ACC112 (cell line): ENCODE results near the gene SCCPDH.

Source experiments
- H2AFZ ChIP-seq: fragments of 200-600 bp; sonication (generic); one replicate; pipeline ENCODE4 v1.6.0; 2017; ENCODE audit warnings: antibody characterized with exemption, low read length; ENCODE audit not compliant: unreplicated experiment
- H3K27ac ChIP-seq: fragments of 200-600 bp; sonication (generic); 2 replicates; pipeline ENCODE4 v1.5.1; 2014; ENCODE audit warnings: low read depth, mild to moderate bottlenecking, antibody characterized with exemption, low read length, moderate library complexity
- H3K27me3 ChIP-seq: fragments of 200-600 bp; sonication (generic); 2 replicates; pipeline ENCODE4 v1.6.1; 2014; ENCODE audit warnings: mild to moderate bottlenecking, antibody characterized with exemption, low read length, moderate library complexity, mixed read lengths; ENCODE audit not compliant: insufficient read depth
- H3K36me3 ChIP-seq: fragments of 200-600 bp; sonication (generic); 2 replicates; pipeline ENCODE4 v1.6.1; 2016; ENCODE audit warnings: mild to moderate bottlenecking, antibody characterized with exemption, low read length, moderate library complexity, mixed read lengths; ENCODE audit not compliant: insufficient read depth
- H3K4me1 ChIP-seq: fragments of 200-600 bp; sonication (generic); one replicate; pipeline ENCODE4 v1.6.1; 2016; ENCODE audit warnings: low read length, mixed read lengths; ENCODE audit not compliant: insufficient read depth, unreplicated experiment, control insufficient read depth
- H3K4me3 ChIP-seq: fragments of 200-600 bp; sonication (generic); 2 replicates; pipeline ENCODE4 v1.5.1; 2014; ENCODE audit warnings: mild to moderate bottlenecking, low read depth, low read length
- H3K79me2 ChIP-seq: fragments of 200-600 bp; sonication (generic); one replicate; pipeline ENCODE4 v1.6.0; 2016; ENCODE audit warnings: low read length; ENCODE audit not compliant: control insufficient read depth, unreplicated experiment, insufficient read depth

Gene SCCPDH

GRCh38 chr1:246771366-246771765, 47.2 kb downstream of the SCCPDH start:
- no peak overlapping the region for H2AFZ ChIP-seq
- H3K4me1 ChIP-seq = peaks cover 6% of the 10 kb centered on the region
- H3K36me3 ChIP-seq = peaks cover 15% of the 10 kb centered on the region
- H3K27me3 ChIP-seq = no peaks in the 10 kb centered on the region
- H3K79me2 ChIP-seq = no peaks in the 10 kb centered on the region
- H3K4me3 ChIP-seq = no peak overlapping the region
- H3K27ac ChIP-seq = no peak overlapping the region

- H3K36me3 ChIP-seq = peaks cover 15% of the 10 kb centered on the region
- H2AFZ ChIP-seq = no peak overlapping the region
- no peaks in the 10 kb centered on the region for H3K79me2 ChIP-seq
- H3K27me3 ChIP-seq = no peaks in the 10 kb centered on the region
- H3K4me3 ChIP-seq = no peak overlapping the region
- H3K27ac ChIP-seq = no peak overlapping the region
- peaks cover 6% of the 10 kb centered on the region for H3K4me1 ChIP-seq
Observed at GRCh38 chr1:246772686-246773085, 48.5 kb downstream of the SCCPDH start.

- Histone ChIP-seq H3K27me3 (no peaks in the 10 kb centered on the region), H3K4me3 (no peak overlapping the region), H3K36me3 (peaks cover 15% of the 10 kb centered on the region), H3K79me2 (no peaks in the 10 kb centered on the region), H3K4me1 (peaks cover 6% of the 10 kb centered on the region), H3K27ac (no peak overlapping the region), H2AFZ (no peak overlapping the region)
Observed at GRCh38 chr1:246773213-246773641, 49.0 kb downstream of the SCCPDH start.

GRCh38 chr1:246775531-246776385, 51.5 kb downstream of the SCCPDH start:
- H3K4me1 ChIP-seq = no peaks in the 10 kb centered on the region
- H3K27me3 ChIP-seq = no peaks in the 10 kb centered on the region
- no peaks in the 10 kb centered on the region for H3K79me2 ChIP-seq
- no peak overlapping the region for H3K4me3 ChIP-seq
- no peak overlapping the region for H3K27ac ChIP-seq
- H3K36me3 ChIP-seq = peaks cover 23% of the 10 kb centered on the region
- H2AFZ ChIP-seq = no peak overlapping the region

- H2AFZ ChIP-seq = no peak overlapping the region
- H3K36me3 ChIP-seq = peaks cover 22% of the 10 kb centered on the region
- H3K4me3 ChIP-seq = no peak overlapping the region
- no peaks in the 10 kb centered on the region for H3K27me3 ChIP-seq
- H3K79me2 ChIP-seq = no peaks in the 10 kb centered on the region
- H3K4me1 ChIP-seq = peaks cover 4% of the 10 kb centered on the region
- H3K27ac ChIP-seq = no peak overlapping the region
Observed at GRCh38 chr1:246776923-246777322, 52.7 kb downstream of the SCCPDH start.

GRCh38 chr1:246778663-246779062, 54.5 kb downstream of the SCCPDH start:
- Histone ChIP-seq H3K27me3 (no peaks in the 10 kb centered on the region), H3K36me3 (peaks cover 22% of the 10 kb centered on the region), H3K79me2 (no peaks in the 10 kb centered on the region), H3K4me3 (no peak overlapping the region), H3K27ac (no peak overlapping the region), H3K4me1 (peaks cover 13% of the 10 kb centered on the region), H2AFZ (no peak overlapping the region)

GRCh38 chr1:246779561-246780175, 55.5 kb downstream of the SCCPDH start:
- Histone ChIP-seq H3K36me3 (peaks cover 22% of the 10 kb centered on the region), H3K4me1 (peaks cover 16% of the 10 kb centered on the region), H3K27ac (no peak overlapping the region)

GRCh38 chr1:246780264-246780663, 56.1 kb downstream of the SCCPDH start:
- no peaks in the 10 kb centered on the region for H3K79me2 ChIP-seq
- peaks cover 16% of the 10 kb centered on the region for H3K36me3 ChIP-seq

More at GRCh38 chr1:246779561-246780175, 55.5 kb downstream of the SCCPDH start:
- Histone ChIP-seq H3K79me2 (no peaks in the 10 kb centered on the region), H3K27me3 (no peaks in the 10 kb centered on the region), H3K4me3 (no peak overlapping the region), H2AFZ (no peak overlapping the region)

GRCh38 chr1:246781212-246781611, 57.0 kb downstream of the SCCPDH start:
- Histone ChIP-seq H3K27ac (peak overlapping the region; percentile 67; the same call in 1 of the 2 replicates), H2AFZ (no peak overlapping the region), H3K4me3 (no peak overlapping the region), H3K4me1 (peaks cover 24% of the 10 kb centered on the region), H3K36me3 (peaks cover 15% of the 10 kb centered on the region), H3K27me3 (no peaks in the 10 kb centered on the region), H3K79me2 (no peaks in the 10 kb centered on the region)

More at GRCh38 chr1:246780264-246780663, 56.1 kb downstream of the SCCPDH start:
- Histone ChIP-seq H3K4me3 (no peak overlapping the region), H2AFZ (no peak overlapping the region), H3K27me3 (no peaks in the 10 kb centered on the region), H3K27ac (no peak overlapping the region), H3K4me1 (peaks cover 22% of the 10 kb centered on the region)

- Histone ChIP-seq H3K79me2 (no peaks in the 10 kb centered on the region), H3K4me1 (peaks cover 24% of the 10 kb centered on the region), H3K36me3 (peaks cover 15% of the 10 kb centered on the region), H3K27me3 (no peaks in the 10 kb centered on the region), H3K27ac (peak overlapping the region; percentile 67), H3K4me3 (no peak overlapping the region), H2AFZ (no peak overlapping the region)
Observed at GRCh38 chr1:246782120-246782900, 58.1 kb downstream of the SCCPDH start.
